NT2/D1 (cell line): ENCODE data around the gene TIMD4.

Experiments
- SUZ12 ChIP-seq: IDR thresholded peaks from 2 replicates; pipeline ENCODE4 v1.6.1; 2011; ENCODE audit not compliant: insufficient read length, insufficient read depth; ENCODE audit errors: extremely low read depth
- ZNF274 ChIP-seq: IDR thresholded peaks from 2 replicates; pipeline ENCODE4 v1.6.1; 2011; ENCODE audit warnings: mild to moderate bottlenecking, low read depth, low read length

- TF ChIP-seq SUZ12, result no peak
- TF ChIP-seq ZNF274, result no peak
Measured at GRCh38 chr5:156920861-156921431, 42.1 kb downstream of the TIMD4 start.
